ENCODE results near the gene CHKA. TPM values are rescaled to one million over a fixed set of nuclear protein-coding genes. Genes with fewer than 3 reads are reported as not detected.

The CHKA gene
- total RNA-seq, 1 experiment from 2014 or later = 136 TPM

DNA sequence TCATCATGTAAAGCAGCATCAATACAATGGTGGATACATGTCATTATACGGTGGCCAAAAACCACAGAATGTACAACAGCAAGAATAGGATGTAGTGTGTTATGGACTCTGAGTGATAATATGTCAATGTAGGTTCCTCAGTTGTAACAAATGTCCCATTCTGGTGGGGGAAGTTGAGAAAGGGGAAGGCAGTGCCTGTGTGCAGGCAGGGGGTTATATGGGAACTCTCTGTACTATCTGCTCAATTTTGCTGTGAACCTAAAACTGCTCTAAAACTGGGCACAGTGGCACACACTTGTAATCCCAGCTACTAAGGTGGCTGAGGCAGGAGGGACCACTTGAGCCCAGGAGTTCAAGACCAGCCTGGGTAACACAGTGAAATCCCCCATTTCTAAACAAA is 5.9 kb downstream of the CHKA start:
- H3K27me3 ChIP-seq (ENCODE audit: control insufficient read depth, insufficient read depth, low read length) = no peaks in the 10 kb centered on the region
- intact Hi-C loops (cut with micrococcal nuclease; ENCODE audit: unreplicated experiment) (no loop called here), in situ Hi-C loops (cut with HindIII; ENCODE audit: low pct_unique_long_range_greater_than_20kb, low sequenced_read_pairs) (no loop called here)
- TF ChIP-seq CTCF (IDR thresholded peaks at IDR 0.05) (no peak), POLR2AphosphoS5 (IDR thresholded peaks at IDR 0.05; ENCODE audit: low read depth, low read length) (no peak), SIN3A (IDR thresholded peaks at IDR 0.05; ENCODE audit: borderline replicate concordance, insufficient read depth, low read depth, low read length) (no peak), TCF7L2 (IDR thresholded peaks at IDR 0.05; ENCODE audit: low read depth, low read length) (no peak), REST (IDR thresholded peaks at IDR 0.05; ENCODE audit: insufficient read depth in 1 of 2, low read depth in 2 of 2, low read length in 1 of 2) (no peak)
- POLR2A ChIA-PET = no interaction called here
- CTCF ChIA-PET = no interaction called here
- no peak overlapping the region for H3K4me3 ChIP-seq (ENCODE audit: low read depth in 2 of 2, low read length in 2 of 2)
- DNase-seq (ENCODE audit: low read depth, low spot score) (no peak), ATAC-seq (no peak)
- H3K27ac ChIP-seq (ENCODE audit: low read length) = no peak overlapping the region
- no TSS peak for BruUV-seq (replicated peaks)
- no peaks in the 10 kb centered on the region for H3K9me3 ChIP-seq (ENCODE audit: control insufficient read depth, insufficient read depth, low read depth, low read length)
- peaks cover 9% of the 10 kb centered on the region; the same call in 1 of the 2 replicates for H3K36me3 ChIP-seq (ENCODE audit: control insufficient read depth, insufficient read depth, low read length)
- peaks cover 32% of the 10 kb centered on the region for H3K4me1 ChIP-seq (ENCODE audit: control insufficient read depth, insufficient read depth, low read length)

- ATAC-seq (no peak), DNase-seq (ENCODE audit: low read depth, low spot score) (no peak)
- TF ChIP-seq SIN3A (IDR thresholded peaks at IDR 0.05; ENCODE audit: borderline replicate concordance, insufficient read depth, low read depth, low read length) = no peak
- TF ChIP-seq REST (IDR thresholded peaks at IDR 0.05; ENCODE audit: insufficient read depth in 1 of 2, low read depth in 2 of 2, low read length in 1 of 2) = no peak
- no peak for TF ChIP-seq CTCF (IDR thresholded peaks at IDR 0.05)
- TF ChIP-seq TCF7L2 (IDR thresholded peaks at IDR 0.05; ENCODE audit: low read depth, low read length) = no peak
- TF ChIP-seq POLR2AphosphoS5 (IDR thresholded peaks at IDR 0.05; ENCODE audit: low read depth, low read length) = no peak
- Histone ChIP-seq H3K9me3 (ENCODE audit: control insufficient read depth, insufficient read depth, low read depth, low read length) (no peaks in the 10 kb centered on the region), H3K4me1 (ENCODE audit: control insufficient read depth, insufficient read depth, low read length) (peaks cover 29% of the 10 kb centered on the region), H3K4me3 (ENCODE audit: low read depth in 2 of 2, low read length in 2 of 2) (no peak overlapping the region), H3K36me3 (ENCODE audit: control insufficient read depth, insufficient read depth, low read length) (peaks cover 9% of the 10 kb centered on the region; the same call in 1 of the 2 replicates), H3K27me3 (ENCODE audit: control insufficient read depth, insufficient read depth, low read length) (no peaks in the 10 kb centered on the region), H3K27ac (ENCODE audit: low read length) (no peak overlapping the region)
- intact Hi-C loops (cut with micrococcal nuclease; ENCODE audit: unreplicated experiment) = no loop called here
- CTCF ChIA-PET = no interaction called here
- in situ Hi-C loops (cut with HindIII; ENCODE audit: low pct_unique_long_range_greater_than_20kb, low sequenced_read_pairs) = no loop called here
- BruUV-seq (replicated peaks) = no TSS peak
- POLR2A ChIA-PET = no interaction called here
Observed at GRCh38 chr11:68113986-68114385, 7.2 kb downstream of the CHKA start.

Data from Panc1 (cell line).